Pulmonary artery endothelial cell (primary cell): ENCODE measurements around the gene IL11. TPM values are rescaled to one million over a fixed set of nuclear protein-coding genes. Genes with fewer than 3 reads are reported as not detected.
"Not testable (repeated sequence)": the region's sequence is repeated elsewhere in the genome, so short reads cannot be mapped to it uniquely, and the experiment has no call there.

Experiments
- DNase-seq: peaks from one replicate; pipeline ENCODE4 v3.0.0-alpha.2; 2011; ENCODE audit warnings: low read depth, low spot score
- total RNA-seq: library from RNA; depleted of rRNA; stranded (reverse); fragments of >200 nt; gene quantifications from 2 replicates; pipeline ENCODE4 v1.2.3, GENCODE V29; 2014

Gene IL11
- total RNA-seq = 0.33 TPM in 1 of 2 replicates, not detected in the other

- DNase-seq = no peak
Measured at GRCh38 chr19:55370305-55370988, at the start of gene IL11. TSS of gene IL11 (minus strand) at chr19:55370463. CDS start at chr19:55370310, 153 bp downstream.

- DNase-seq = no peak
Measured at GRCh38 chr19:55419624-55420236, 49.5 kb upstream of the IL11 start.

- no peak for DNase-seq
Measured at GRCh38 chr19:55419103-55419502, 48.8 kb upstream of the IL11 start.

- peak; percentile 33 for DNase-seq
Measured at GRCh38 chr19:55418185-55418584, 47.9 kb upstream of the IL11 start.

- DNase-seq = no peak
Measured at GRCh38 chr19:55410168-55410567, 39.9 kb upstream of the IL11 start.

- DNase-seq = not testable (repeated sequence)
Measured at GRCh38 chr19:55409179-55409578, 38.9 kb upstream of the IL11 start.

GRCh38 chr19:55408533-55408872 lies 38.2 kb upstream of the IL11 start:
- no peak for DNase-seq

- DNase-seq = peak; percentile 99
Measured at GRCh38 chr19:55407800-55408532, 37.7 kb upstream of the IL11 start.

GRCh38 chr19:55407550-55407799 lies 37.2 kb upstream of the IL11 start, which contains the start of gene UBE2S:
TSS of gene UBE2S (minus strand) at chr19:55407788. CDS start at chr19:55407589, 199 bp downstream.
- DNase-seq = not testable (repeated sequence)

GRCh38 chr19:55406826-55407549 lies 36.7 kb upstream of the IL11 start:
- DNase-seq = no peak

- DNase-seq = no peak
Measured at GRCh38 chr19:55406091-55406825, 36.0 kb upstream of the IL11 start.

GRCh38 chr19:55405638-55406037 lies 35.4 kb upstream of the IL11 start:
- no peak for DNase-seq

- no peak for DNase-seq
Measured at GRCh38 chr19:55402509-55402908, 32.2 kb upstream of the IL11 start.

GRCh38 chr19:55401390-55401789 lies 31.1 kb upstream of the IL11 start:
- not testable (repeated sequence) for DNase-seq

- DNase-seq = no peak
Measured at GRCh38 chr19:55400281-55401087, 30.2 kb upstream of the IL11 start.

- DNase-seq = no peak
Measured at GRCh38 chr19:55398200-55398925, 28.1 kb upstream of the IL11 start.

- no peak for DNase-seq
Measured at GRCh38 chr19:55392820-55393761, 22.8 kb upstream of the IL11 start.

GRCh38 chr19:55391702-55392615 lies 21.7 kb upstream of the IL11 start:
- no peak for DNase-seq
